HG02885 (cell line): ENCODE measurements around the gene KCNN2.
"Not testable (repeated sequence)": the region's sequence is repeated elsewhere in the genome, so short reads cannot be mapped to it uniquely, and the experiment has no call there.

ENCODE experiments used
- ATAC-seq: cut with Tn5 transposase; IDR thresholded peaks from one replicate; pipeline ENCODE4 v1.9.1; 2021; ENCODE audit warnings: mild to moderate bottlenecking; ENCODE audit not compliant: unreplicated experiment, poor library complexity

KCNN2 gene

DNA sequence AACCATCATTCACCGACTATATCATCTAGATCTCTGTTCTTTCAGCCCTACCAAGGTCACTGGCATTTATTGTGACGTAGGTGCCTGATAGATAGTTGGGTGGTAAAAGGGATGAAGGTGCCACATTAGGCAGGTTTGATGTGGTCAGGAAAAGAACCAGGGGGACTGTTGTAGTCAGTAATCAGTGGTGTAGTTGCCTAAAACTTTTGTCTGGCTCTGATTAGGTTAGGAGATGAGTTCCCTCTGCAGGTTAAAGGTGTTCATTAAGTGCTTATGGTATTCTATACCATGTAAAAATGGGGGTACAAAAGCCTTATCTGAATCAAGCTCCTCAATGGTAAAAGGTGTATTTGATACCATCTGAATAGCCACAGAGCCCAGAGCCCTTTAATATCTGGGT lies 55.6 kb downstream of the KCNN2 start:
- no peak for ATAC-seq

GRCh38 chr5:114418176-114419066 lies 56.6 kb downstream of the KCNN2 start:
- peak; percentile 99 for ATAC-seq

DNA sequence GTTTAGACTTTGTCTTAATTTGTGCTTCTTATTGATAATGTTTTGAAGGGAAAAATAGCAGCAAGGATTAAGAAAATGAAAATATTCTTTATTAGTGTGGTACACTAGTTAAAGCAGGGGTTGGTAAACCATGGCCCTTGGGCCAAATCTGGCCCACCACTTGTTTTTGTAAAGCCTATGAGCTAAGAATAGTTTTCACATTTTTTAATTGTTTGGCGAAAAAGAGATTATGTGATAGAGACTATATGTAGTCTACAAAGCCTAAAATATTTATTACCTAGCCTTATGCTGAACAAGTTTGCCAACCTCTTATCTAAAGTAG lies 57.2 kb downstream of the KCNN2 start:
- peak; percentile 31 for ATAC-seq

GRCh38 chr5:114419959-114420358 lies 58.1 kb downstream of the KCNN2 start:
- no peak for ATAC-seq

GRCh38 chr5:114427204-114427603 lies 65.3 kb downstream of the KCNN2 start:
- ATAC-seq, result no peak

GRCh38 chr5:114430532-114430931 lies 68.7 kb downstream of the KCNN2 start:
- no peak for ATAC-seq

GRCh38 chr5:114432684-114433083 lies 70.8 kb downstream of the KCNN2 start:
- ATAC-seq, result not testable (repeated sequence)

GRCh38 chr5:114434396-114435219 lies 72.7 kb downstream of the KCNN2 start:
- ATAC-seq, result peak; percentile 36

GRCh38 chr5:114435220-114435481 lies 73.3 kb downstream of the KCNN2 start:
- no peak for ATAC-seq

DNA sequence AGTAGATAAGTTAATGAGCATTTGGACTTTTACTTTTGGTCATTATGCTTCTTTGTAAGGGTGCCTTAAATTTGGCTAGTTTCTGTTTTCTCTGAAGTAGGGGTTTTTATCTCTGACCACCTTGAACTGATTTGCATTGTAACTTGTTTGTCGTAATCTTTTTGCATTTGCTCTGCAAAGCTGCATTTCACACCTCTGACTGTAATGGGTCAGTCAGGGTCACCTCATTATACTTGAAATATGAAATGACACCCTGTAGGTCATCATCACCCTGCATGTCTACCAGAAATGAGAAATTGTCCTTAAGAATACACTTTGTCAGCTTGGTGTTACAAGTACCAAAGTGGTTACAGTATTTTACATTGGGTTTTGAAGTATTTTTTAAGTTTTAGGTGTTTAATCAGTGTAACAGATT lies 74.0 kb downstream of the KCNN2 start:
- ATAC-seq, result peak; percentile 79

DNA sequence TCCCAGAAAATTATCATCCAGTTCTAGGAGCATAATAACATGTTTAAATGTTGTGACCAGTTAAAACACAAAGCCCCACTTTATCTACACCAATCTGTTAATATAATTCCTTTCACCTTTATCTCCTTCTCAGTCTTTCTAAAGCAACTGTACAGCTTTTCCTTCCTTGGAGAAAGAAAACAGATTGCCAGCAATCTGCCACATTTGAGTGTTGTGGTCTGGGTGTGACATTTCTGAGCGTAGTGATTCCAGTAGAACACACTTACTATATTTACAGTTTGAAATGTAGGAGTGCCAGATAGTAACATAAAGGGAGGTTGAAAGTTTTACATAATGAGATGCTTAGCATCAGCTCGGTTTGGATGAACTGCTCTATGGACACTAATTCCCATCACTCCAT lies 76.1 kb downstream of the KCNN2 start:
- no peak for ATAC-seq

DNA sequence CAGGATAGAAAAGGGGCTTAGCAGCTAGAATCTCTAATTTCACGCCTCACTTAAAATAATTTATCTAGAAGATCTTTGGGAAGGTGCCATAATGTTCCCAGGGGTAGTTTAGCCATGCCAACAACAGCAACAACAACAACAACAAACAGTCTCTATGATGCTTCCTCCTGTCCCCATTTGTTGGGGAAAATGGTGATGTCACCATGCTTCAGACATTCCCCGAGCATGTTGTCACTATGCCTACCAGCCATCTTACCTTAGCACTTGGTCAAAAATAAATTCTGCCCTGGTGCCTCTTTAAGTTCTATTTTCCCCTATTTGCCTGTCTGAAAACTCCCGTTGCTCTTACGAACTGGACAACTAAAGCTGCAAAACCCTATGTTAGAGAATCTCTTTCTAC lies 76.6 kb downstream of the KCNN2 start:
- ATAC-seq, result no peak

- ATAC-seq, result peak; percentile 42
Measured at GRCh38 chr5:114447084-114447773, 85.4 kb downstream of the KCNN2 start.

DNA sequence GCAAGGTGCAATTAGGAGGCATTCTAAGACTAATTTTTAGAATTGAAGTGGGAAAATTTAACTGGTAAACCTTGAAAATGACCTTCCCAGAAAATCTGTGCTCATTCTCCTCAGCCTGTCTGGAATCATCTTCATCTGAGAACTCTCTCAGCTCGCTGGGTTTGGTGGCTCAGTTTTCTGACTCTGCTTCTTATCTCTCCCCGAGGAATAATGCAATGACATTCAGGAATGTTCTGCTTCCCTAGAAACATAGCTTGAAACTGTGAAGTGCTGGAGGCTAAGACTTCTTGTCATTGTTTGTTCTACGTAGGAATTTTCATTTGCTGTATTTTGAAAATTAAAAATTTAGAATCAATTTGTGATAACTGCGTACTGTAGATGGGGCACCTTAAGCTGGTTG lies 86.6 kb downstream of the KCNN2 start:
- no peak for ATAC-seq

GRCh38 chr5:114449860-114450421 lies 88.1 kb downstream of the KCNN2 start:
- peak; percentile 98 for ATAC-seq

DNA sequence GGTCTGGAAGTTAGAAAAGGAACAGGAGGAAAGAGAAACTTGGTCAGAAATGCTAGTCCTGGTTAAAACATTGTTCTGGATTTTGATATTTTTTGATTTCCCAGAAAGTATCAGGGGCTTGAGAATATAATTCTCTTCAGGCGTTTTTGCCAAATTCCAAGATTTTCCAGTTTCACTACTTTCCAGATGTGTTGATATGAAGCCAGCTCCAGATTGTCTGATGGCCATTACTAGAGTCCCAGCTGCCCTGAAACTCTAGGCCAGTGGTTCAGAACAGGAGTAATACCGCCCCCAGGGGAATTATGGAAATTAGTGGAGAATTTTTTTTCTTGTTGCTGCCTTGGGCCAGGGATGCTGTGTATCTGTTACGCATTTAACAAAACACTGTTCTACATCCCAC lies 88.6 kb downstream of the KCNN2 start:
- no peak for ATAC-seq

DNA sequence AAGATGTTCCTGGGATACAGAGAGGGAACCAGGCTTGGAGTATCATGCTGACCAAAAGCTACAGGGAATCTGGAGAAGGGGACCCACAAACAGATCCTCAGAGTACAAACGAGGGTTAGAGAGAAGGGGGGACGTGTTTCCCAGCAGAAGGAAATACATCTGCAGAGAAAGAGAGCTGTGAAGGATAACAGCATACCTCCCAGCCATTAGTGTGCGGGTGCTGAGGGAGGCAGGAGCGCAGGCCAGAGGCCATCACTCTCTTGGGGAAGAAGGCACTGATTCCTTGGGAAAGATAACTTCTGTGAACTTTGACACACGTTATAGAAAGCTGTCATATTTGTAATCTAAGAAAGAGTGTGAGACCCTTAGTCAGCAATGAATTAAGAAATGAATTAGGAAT lies 96.9 kb downstream of the KCNN2 start:
- ATAC-seq, result no peak

GRCh38 chr5:114467171-114467570 lies 105.3 kb downstream of the KCNN2 start:
- no peak for ATAC-seq

DNA sequence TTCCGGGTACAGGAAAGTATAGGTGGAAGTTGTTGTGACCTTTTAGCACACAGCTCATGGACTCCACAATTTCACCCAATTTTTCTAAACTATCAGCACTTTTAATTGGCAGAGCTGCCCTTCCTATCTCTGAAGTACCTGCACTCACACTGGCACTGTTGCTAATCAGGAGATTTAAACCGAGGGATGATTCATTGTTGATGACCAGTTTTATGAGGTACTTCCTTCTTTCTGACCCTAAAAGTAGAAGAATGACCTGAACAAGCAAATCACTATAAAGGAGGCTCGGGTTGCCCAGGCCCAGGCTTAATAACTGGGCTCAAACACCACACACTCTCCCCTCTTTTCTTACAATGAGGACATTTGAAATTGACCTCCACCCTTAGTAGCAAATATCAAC lies 105.9 kb downstream of the KCNN2 start:
- ATAC-seq, result no peak

- ATAC-seq, result no peak
Measured at GRCh38 chr5:114469372-114469771, 107.5 kb downstream of the KCNN2 start.

DNA sequence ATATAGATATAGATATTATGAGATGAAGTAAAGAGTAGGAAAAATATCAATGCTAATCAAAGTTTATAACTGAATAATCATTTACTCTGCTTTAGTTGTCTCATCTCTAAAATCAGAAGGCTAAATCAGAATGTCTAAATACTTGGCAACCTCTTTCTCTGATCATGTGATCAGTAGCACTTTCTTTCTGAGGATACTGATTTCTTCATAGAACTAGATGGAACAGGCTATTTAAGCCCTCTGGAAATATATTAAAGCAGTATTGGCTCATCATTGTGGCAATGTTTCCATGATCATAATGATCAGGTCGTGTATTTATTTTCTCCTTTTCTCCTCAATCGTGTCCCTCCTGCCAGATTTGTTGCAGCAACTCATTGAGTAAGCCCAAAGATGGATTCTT lies 109.7 kb downstream of the KCNN2 start:
- no peak for ATAC-seq
